Lower leg skin (tissue), 4 donors: ENCODE measurements around the gene ESYT2. TPM values are rescaled to one million over a fixed set of nuclear protein-coding genes. Genes with fewer than 3 reads are reported as not detected.

Source experiments
- DNase-seq, 2 donors: peaks; one replicate each; pipeline ENCODE4 v3.0.0-alpha.2; 2019; ENCODE audit warnings: low spot score in 2 of 2
- H3K4me3 ChIP-seq: fragments of 200-600 bp; sonication (generic); 2 replicates; pipeline ENCODE4 v1.5.1; 2017; ENCODE audit warnings: mild to moderate bottlenecking, low read depth; ENCODE audit not compliant: poor library complexity, severe bottlenecking
- CTCF ChIP-seq, 3 donors: fragments of 450-650 bp; IDR thresholded peaks; one replicate each; pipeline ENCODE4 v1.5.1; 2016; ENCODE audit warnings: antibody characterized with exemption in 3 of 3, mild to moderate bottlenecking in 3 of 3, moderate library complexity in 2 of 3
- POLR2A ChIP-seq, 2 donors: fragments of 450-650 bp; IDR thresholded peaks; one replicate each; pipeline ENCODE4 v1.6.1; 2016 to 2017; ENCODE audit warnings: antibody characterized with exemption in 2 of 2, mild to moderate bottlenecking in 1 of 2, moderate library complexity in 1 of 2
- WGBS, 2 donors: methylation state at CpG; one replicate each; pipeline ENCODE4 v1.1.5; 2018; 5-methylcytosine and 5-hydroxymethylcytosine counted together
- intact Hi-C: fragments of 100-400 bp; cut with DNase I; formaldehyde crosslinking; loops from one replicate; pipeline ENCODE4 v1.15.0; 2023; ENCODE audit warnings: low total_unique reads
- total RNA-seq, 4 donors: library from RNA; depleted of rRNA; stranded (reverse); fragments of >200 nt; gene quantifications; one replicate each; pipeline ENCODE4 v1.1.0, GENCODE V29; 2016

The ESYT2 gene
- total RNA-seq, 4 donors from 2014 or later = 75.5 to 101 (median 78.0) TPM

- 82 to 92% methylated on average over 16 of the region's 16 CpGs for WGBS, 2 donors
- intact Hi-C loops = no loop called here
- no peak for DNase-seq
- no peak overlapping the region for H3K4me3 ChIP-seq
- no peak for TF ChIP-seq CTCF (IDR thresholded peaks at IDR 0.05)
- TF ChIP-seq POLR2A (IDR thresholded peaks at IDR 0.05) = no peak
Measured at GRCh38 chr7:158757404-158757989, 71.8 kb downstream of the ESYT2 start.

- no peak overlapping the region for H3K4me3 ChIP-seq
- TF ChIP-seq CTCF (IDR thresholded peaks at IDR 0.05) = no peak
- TF ChIP-seq POLR2A (IDR thresholded peaks at IDR 0.05) = no peak
- intact Hi-C loops = no loop called here
- 89 to 91% methylated on average over 11 of the region's 11 CpGs for WGBS, 2 donors
- no peak for DNase-seq
Measured at GRCh38 chr7:158754746-158755444, 74.4 kb downstream of the ESYT2 start.

- intact Hi-C loops = no loop called here
- WGBS, 2 donors = 78 to 84% methylated on average over 5 of the region's 5 CpGs
- no peak for DNase-seq
- H3K4me3 ChIP-seq = no peak overlapping the region
- TF ChIP-seq CTCF (IDR thresholded peaks at IDR 0.05) (no peak), POLR2A (IDR thresholded peaks at IDR 0.05) (no peak)
Measured at GRCh38 chr7:158753900-158754299, 75.4 kb downstream of the ESYT2 start.

- no peak for DNase-seq
- 85 to 97% methylated on average over 3 of the region's 3 CpGs for WGBS, 2 donors
- intact Hi-C loops = no loop called here
- no peak overlapping the region for H3K4me3 ChIP-seq
- no peak for TF ChIP-seq CTCF (IDR thresholded peaks at IDR 0.05)
- no peak for TF ChIP-seq POLR2A (IDR thresholded peaks at IDR 0.05)
Measured at GRCh38 chr7:158751751-158752150, 77.6 kb downstream of the ESYT2 start.

GRCh38 chr7:158751199-158751598, 78.1 kb downstream of the ESYT2 start:
- no peak overlapping the region for H3K4me3 ChIP-seq
- DNase-seq = no peak
- WGBS, 2 donors = 96 to 97% methylated on average over 2 of the region's 2 CpGs
- TF ChIP-seq CTCF (IDR thresholded peaks at IDR 0.05) (no peak), POLR2A (IDR thresholded peaks at IDR 0.05) (no peak)
- intact Hi-C loops = no loop called here
